DMS 273 (cell line): ENCODE measurements around the gene APOL1.
A peak's percentile ranks its signal among the peaks of the same experiment; 100 is the strongest.
"Not testable (repeated sequence)": the region's sequence is repeated elsewhere in the genome, so short reads cannot be mapped to it uniquely, and the experiment has no call there.

Experiments used
- DNase-seq: peaks from one replicate; lab custom pipeline; 2025; ENCODE audit not compliant: unreplicated experiment; lab: John Stamatoyannopoulos, UW

APOL1 gene, protein sequence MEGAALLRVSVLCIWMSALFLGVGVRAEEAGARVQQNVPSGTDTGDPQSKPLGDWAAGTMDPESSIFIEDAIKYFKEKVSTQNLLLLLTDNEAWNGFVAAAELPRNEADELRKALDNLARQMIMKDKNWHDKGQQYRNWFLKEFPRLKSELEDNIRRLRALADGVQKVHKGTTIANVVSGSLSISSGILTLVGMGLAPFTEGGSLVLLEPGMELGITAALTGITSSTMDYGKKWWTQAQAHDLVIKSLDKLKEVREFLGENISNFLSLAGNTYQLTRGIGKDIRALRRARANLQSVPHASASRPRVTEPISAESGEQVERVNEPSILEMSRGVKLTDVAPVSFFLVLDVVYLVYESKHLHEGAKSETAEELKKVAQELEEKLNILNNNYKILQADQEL

DNA sequence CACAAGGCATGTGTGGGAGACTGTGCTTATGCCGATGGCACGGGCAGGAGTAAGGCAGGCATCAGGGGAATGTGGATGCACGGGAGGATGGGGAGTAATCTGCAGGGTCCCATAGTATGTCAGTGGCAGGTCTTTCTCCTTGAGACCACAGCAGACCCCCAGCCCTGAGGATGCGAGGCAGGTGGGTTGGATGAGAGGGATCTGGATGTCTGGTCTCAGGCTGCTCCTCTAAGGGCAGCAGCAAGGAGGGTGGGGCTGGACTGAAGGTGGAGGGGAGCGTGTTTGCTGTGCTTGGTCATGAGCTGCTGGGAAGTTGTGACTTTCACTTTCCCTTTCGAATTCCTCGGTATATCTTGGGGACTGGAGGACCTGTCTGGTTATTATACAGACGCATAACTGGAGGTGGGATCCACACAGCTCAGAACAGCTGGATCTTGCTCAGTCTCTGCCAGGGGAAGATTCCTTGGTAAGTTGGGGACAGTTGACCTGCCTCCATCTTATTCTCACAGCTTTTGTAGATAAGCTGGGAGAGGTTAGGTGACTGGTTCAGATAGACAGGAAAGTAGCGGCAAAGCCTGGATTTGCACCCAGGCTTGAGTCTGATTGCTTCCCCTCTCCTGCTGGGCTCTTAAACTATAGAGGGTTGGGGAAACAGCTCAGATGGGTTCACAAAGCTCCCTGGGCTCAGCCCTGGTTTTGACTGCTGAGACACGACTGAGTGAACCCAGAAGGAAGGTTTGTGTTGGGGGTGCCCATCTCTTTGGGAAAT lies at the start of gene APOL1:
Gene APOL1, plus strand, starts transcription at position 380 of the 769 bp plus-strand sequence. CDS start 1,823 bp downstream, outside the sequence.
- no peak for DNase-seq

DNA sequence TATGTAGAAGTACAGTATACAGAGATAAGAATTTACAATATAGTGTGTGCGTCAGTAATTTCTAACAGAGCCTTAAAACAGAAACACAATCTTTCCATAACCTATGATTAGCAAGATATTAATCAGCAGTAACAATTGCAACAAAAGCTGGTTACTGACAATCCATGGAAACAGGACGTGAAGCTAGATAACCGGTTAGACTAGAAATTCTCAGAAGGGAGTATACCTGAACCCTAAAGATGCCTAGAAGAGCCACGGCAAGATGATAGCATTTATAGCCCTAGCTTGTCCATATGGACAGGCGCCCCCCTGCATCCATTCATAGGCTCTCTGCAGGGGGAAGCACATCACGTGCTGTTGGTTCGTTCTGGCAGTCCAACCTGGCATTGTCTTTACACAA lies 49.5 kb upstream of the APOL1 start:
- not testable (repeated sequence) for DNase-seq

DNA sequence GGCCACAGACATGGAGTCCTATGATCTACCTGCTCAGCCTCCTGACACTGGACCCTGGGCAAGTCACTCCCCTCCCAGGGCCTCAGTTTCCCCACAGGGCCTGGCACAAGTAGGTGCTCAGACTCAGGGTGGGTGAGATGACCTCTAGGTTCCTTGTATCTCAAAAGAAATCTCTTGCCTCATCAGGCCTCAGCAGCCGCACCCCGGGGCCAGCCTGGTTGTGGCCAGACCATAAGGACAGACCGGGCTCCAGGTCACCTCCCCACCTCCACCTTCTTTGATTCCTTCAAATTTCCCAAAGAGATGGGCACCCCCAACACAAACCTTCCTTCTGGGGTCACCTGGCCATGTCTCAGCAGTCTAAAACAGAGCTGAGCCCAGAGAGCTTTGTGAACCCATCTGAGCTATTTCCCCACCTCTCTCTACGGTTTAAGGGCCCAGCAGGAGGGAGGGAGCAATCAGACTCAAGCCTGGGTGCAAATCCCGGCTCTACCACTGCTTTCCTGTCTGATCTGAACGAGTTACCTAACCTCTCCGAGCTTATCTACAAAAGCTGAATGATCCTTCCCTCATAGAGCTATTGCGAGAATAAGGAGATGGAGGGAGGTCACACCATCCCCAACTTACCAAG lies 48.8 kb upstream of the APOL1 start:
- DNase-seq: no peak

DNA sequence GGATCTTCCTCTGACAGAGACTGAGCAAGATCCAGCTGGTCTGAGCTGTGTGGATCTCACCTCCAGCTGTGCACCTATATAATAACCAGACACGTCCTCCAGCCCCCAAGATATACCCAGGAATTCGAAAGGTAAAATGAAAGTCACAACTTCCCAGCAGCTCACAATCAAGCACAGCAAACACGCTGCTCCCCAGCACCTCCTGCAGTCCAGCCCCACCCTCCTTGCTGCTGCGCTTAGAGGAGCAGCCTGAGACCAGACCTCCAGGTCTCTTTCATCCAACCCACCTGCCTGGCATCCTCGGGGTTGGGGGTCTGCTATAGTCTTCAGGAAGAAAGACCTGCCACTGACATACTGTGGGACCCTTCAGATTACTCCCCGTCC lies 48.3 kb upstream of the APOL1 start:
- no peak for DNase-seq

DNA sequence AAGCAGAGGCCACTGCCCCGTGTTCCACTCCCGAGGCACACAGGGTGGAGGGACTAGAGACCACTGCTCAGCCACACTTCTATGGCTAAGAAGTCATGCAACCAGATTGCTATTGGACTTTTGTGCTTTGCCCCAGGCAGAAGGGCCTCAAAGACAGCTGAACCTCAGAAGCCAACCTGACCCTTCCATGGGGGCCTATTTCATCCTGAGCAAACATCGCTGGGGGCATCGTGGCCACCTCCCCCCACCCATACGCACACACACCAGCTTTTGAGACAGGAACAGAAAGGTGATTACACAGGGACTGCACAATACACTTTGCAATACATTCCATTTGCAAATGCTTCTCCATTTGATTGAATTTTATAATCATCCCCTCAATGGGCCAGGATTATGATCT lies 47.4 kb upstream of the APOL1 start:
- DNase-seq: not testable (repeated sequence)

DNA sequence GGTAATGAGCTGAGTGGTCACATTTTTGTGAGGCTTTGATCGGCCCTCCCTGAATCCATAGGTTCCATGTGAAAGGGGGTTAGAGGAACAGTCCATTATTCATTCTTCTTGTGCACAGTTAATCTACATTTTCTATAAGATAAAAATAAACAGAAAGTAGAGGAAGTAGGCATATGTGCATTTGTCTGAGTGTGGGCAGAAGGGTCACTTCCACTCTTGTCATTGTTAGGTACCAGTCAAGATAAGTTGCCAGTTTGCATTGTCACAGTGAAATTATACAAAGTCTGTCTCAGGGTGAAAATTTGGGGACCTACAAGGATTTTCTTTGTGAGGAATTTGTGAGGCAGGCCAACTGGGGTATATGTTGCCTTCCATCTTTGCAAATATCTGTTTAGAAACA lies 46.7 kb upstream of the APOL1 start:
- DNase-seq: no peak

DNA sequence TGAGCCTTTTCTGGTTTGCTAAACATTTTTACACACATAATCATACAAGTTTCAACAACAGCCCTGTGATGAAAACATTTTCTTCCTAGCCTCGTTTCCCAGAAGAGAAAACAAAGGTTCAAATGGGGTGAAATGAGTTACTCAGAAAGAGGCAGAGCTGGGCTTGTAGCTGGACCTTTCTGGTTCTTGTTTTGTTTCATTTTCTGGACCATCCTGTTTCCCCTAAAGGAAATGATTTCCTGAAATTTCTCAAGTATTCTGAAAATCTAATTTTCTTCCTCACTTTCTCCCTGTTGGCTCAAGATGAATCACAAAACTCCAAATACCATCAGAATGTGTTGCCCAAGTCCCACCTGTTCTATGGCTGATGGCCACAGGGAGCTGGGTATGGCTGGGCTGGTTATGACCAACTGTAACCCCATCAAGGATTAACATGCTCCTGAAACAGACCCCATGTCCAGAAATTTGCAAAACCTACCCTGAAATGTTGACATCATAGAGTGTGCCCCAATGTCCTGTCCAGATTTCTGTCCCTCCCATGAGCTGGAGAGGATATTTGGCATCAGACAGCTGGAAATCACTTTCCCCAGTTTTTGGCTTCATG lies 44.7 kb upstream of the APOL1 start:
- DNase-seq: no peak

DNA sequence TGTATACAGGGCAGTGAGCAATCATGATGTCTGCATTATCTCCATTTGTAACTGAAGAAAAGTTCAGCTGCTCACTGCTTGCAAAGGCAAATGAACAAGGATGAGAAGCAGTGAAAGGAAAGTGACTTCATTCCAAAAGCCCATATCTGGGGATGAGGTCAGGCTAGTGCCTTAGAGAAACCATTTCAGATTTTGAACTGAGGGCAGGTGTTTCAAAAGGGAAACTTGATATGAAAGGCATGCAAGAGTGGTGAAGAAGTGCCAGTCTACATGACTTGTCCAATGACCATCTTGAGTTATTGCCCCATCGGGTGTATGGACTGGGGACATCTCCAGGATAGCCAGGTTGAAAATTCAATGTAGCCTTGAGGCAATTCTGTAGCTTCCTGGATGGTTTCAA lies 44.0 kb upstream of the APOL1 start:
- no peak for DNase-seq

DNA sequence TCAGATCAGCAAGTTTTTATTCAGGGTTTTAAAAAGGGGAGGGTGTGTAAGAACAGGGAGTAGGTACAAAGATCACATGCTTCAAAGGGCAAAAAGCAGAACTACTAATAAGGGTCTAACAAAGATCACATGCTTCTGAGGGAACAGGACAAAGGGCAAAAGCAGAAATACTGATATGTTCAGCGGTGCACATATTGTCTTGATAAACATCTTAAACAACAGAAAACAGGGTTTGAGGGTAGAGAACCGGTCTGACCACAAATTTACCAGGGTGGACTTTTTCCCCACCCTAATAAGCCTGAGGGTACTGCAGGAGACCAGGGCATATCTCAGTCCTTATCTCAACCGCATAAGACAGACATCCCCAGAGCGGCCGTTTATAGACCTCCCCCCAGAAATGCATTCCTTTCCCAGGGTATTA lies 43.4 kb upstream of the APOL1 start:
- not testable (repeated sequence) for DNase-seq

DNA sequence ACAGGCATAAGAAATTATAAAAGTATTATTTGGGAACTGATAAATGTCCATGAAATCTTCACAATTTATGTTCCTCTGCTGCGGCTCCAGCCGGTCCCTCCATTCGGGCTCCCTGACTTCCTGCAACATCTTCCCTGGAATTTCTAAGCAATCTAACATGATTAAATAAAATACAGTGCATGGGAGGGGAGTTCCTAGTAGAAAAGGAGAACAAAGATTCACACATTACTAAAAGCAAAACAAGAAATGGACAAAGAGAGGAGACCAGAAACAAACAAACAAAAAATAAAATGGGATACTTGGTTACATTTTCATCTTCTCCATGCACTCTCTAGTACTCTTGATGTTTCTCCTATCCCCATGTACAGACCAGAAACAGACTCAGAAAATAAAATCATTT lies 42.7 kb upstream of the APOL1 start:
- DNase-seq: no peak

DNA sequence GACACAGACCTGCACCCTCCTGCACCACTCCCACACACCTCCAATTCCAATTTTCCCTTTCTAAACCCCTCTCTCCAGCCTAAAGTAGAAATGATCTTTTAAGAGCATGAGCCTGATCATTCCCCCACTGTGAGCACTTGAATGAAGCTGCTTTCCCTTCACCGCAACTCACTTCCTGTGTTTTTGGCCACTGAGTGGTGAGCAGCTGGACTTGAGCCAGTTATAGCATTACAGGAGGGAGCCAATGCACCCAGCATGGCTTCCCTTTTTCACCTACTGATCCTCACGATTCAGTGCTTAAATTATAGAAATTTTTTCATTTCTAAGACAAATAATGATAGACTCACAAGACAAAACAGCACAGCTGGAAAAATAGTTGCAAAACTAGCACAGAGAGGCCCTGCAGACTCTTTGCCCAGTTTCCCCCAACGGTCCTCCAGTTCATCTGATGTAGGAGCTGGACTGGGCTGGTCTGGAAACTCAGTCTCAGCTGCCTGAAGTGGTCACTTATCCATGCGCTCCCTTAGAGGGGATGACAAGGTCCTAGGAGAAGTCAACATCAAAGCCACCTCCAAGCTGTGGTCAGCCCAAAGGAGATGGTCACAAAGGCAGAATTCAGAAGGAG lies 41.6 kb upstream of the APOL1 start:
- no peak for DNase-seq

DNA sequence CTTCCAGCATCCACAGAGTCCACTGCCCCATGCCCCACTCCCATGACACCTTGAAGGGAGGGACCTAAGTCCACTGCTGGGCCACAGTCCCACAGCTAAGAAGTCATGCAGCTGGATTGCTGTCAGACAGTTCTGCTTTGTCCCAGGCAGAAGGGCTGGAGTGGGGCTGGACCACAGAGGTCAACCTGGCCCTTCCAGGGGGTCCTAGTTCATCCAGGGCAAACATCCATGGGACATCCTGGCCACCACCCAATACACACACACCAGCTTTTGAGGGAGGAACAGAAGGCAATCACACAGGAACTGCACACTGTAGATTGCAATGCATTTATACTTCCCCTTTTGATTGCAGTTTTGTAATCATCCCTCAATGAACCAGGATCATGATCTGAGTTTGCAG lies 40.0 kb upstream of the APOL1 start:
- DNase-seq: no peak

DNA sequence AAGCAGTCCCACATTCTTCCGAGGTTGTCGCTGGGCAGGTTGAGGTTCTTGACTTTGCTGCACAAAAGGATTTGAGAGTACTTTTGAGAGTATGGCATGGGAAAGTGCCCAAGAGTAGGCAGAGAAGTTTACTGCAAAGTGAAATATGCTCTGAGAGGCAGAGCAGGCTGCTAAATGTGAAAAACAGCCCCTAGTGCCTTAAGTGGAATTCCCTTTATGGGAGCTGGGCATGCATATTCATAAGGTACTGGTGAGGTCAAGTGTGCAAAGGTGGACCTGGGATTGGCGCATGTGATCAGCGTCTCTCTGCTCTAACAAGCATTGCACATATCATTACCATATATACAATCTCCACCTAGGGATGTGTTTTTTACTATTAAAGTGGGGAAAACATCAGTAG lies 39.3 kb upstream of the APOL1 start:
- peak; percentile 31 for DNase-seq

DNA sequence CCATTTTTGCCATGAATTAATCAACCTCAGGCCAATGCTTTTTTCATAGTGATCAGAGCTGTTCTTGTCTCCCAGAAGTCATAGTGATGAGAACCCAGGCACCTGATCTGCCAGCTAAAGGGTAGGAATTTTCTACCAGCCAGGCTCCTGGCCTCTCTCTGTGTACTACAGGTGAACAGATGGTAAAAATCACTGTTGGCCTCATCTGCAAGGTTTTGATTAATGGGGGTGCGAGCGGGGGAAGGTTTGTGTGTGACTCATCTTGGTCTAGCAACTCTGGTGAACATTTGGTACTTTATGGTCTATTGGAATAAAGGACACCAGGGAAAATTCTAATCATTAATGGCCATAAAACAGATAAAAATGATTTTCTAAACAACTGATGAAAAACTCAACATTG lies 37.0 kb upstream of the APOL1 start:
- peak; percentile 63 for DNase-seq

DNA sequence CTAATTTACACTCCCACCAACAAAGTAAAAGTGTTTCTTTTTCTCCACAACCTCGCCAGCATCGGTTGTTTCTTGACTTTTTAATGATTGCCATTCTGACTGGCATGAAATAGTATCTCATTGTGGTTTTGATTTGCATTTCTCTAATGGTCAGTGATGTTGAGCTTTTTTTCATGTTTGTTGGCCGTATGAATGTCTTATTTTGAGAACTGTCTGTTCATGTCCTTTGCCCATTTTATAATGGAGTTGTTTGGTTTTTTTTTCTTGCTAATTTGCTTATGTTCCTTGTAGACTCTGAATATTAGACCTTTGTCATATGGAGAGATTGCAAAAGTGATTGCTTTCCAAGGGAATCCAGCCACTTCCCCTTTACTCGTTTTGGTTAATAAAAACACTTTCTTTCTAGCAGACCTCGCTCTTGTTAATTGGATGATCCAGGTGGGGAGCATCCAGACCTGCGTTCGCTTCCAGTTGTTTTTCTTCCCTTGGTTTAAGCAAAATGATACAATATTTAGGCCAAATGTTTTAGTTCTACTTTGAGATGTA lies 34.2 kb upstream of the APOL1 start:
- no peak for DNase-seq

DNA sequence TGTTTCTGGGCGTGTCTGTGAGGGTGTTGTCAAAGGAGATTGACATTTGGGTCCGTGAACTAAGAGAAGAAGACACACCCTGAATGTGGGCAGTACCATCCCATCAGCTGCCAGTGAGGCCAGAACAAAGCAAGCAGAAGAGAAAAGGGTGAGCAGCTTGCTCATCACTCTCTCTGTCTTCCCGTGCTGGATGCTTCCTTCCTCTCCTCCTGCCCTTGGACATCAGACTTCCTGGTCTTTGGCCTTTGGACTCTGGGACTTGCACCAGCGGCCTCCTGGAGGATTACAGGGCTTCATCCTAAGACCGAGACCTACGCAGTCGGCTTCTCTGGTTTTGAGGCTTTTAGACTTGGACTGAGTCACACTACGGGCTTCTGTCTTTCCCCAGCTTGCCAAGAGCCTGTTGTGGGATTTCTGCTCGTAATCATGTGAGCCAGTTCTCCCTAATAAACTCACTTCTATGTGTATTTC lies 32.4 kb upstream of the APOL1 start:
- peak; percentile 16 for DNase-seq

DNA sequence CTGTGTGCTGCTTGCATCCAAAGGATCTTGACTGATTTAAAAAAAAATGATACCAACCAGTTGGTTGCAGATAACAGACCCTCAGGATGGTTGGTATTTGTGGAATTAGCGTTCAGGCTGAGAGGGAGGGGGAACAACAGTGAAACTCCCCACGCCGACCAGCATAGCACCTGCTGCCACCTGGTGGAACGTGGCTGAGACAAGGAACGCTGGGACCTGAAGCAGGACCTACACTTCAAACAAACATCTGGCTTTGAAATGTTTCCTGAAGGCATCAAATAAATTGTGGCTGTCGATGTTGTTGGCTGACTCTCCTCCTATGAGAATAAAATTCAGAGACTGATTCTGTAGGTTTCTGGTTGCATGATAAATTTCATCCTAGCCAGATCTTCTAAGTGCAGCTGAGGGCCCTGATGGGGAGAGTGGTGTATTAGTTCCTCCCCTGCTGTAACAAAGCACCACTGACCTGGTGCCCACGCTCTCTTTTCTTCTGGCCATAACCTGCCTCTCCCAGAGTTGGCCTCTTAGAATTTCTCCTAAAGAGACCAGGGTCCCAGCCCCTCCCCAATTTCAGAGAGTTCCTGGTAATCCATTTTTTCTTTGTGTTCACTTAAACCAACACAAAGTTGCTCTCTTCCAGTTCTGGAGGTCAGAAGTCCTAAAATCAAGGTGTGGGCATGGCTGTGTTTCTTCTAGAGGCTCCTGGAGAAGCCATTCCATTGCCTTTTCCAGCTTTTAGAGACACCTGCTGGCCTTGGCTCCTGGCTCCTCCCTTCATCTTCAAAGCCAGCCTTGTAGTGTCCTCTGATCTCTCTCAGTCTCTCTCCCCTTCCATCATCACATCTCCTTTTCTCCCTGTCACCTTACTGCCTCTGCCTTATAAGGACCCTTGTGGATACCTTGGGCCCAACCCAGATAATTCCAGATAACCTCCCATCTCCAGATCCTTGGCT lies 30.9 kb upstream of the APOL1 start:
- DNase-seq: peak; percentile 56

DNA sequence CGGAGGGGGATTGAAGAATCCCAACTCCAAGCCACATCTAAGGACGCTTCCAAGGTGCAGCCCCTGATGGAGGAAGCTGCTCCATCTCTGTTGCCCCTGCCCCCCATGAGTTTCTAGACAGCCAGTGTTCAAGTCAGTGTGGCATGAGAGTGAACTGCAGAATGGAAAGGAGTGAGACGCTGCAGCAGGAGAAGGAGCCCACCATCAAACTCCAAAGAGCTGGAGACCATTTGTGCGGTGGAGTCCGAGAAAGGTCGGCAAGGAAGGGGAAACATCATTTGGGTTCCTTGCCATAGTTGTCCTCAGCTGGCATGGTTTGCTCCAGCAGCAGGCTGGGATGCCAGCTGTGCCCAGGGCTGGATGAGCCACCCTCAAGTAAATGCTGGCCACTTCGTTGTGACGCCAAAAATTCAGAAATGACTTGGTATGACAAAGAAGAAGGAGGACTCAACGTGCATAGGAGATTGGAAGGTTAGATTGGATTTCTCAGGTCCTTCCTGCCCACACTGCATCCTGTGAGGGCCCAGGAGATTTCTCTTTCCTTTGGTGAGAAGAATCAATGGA lies 30.0 kb upstream of the APOL1 start:
- no peak for DNase-seq

DNA sequence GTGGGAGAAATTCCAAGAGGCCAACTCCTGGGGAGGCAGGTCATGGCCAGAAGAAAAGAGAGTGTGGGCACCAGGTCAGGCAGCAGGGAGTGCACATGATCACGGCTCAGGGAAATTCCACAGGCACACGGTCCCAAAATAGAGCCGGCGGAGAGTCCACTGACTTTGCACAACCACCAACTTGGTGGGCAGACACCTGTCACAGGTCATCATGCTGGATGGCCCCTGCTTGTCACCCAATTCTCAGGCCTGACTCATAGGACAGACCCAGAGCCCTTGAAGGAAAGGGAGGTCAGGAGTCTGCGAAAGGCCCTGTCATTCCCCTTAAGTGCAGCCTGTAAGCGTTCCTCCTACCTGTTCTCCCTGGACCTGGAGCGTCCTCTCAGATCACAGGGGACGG lies 29.4 kb upstream of the APOL1 start:
- DNase-seq: no peak
